Measurements from ENCODE around the gene VWA1.
"Not testable (repeated sequence)": the region's sequence is repeated elsewhere in the genome, so short reads cannot be mapped to it uniquely, and the experiment has no call there.

The VWA1 gene

DNA sequence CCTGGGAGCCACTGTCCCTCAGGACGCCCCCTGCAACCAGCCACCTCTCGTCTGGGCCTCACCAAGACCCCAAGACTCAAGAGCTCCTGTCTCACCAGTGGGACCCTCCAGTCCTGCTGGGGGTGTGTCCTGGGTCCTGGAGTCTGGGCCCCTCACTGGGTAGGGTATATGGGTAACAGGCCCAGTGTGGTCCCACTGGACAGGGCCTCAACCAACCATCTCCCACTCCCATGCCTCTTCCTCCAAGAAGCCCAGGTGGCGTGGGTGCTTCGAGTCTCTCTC, 725 bp upstream of the VWA1 start:
- H3K4me3 ChIP-seq (ENCODE audit: low read depth, low read length), result no peak overlapping the region

DNA sequence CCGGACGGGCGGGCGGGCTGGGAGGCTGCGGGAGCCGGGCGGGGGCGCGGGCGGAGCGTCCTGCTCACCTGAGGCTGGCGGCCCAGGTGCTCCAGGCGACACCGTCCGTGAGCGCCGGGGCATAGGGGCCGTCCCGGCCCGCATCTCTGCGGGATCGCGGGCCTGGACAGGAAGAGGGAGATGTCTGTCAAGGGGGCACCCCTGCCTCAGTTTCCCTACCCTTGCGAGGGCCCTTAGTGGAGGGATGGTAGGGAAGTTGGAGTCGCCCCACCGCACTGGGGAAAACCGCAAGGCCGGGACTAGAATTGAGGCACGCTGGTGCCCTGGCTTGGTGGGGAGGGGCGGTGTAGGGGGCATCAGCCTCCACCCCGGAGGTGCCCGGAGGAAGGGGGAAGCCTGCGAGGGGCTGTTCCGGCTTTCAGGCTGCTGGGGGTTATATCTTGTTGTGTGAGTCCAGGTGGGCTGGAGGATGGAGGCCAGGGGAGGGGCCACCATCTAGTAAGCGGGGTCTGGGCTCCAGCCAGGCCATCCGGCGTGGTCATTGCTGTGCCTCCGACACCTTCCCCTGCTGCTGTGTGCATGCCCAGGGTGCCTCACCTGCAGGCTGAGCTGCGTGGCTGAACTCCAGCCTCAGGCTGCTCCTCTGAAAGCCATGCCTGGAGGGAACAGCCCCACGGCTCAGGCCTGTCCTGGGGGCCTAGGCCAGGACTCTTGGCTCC, 580 bp downstream of the VWA1 start:
- H3K4me3 ChIP-seq (ENCODE audit: low read depth, low read length), result peak overlapping the region; percentile 38

DNA sequence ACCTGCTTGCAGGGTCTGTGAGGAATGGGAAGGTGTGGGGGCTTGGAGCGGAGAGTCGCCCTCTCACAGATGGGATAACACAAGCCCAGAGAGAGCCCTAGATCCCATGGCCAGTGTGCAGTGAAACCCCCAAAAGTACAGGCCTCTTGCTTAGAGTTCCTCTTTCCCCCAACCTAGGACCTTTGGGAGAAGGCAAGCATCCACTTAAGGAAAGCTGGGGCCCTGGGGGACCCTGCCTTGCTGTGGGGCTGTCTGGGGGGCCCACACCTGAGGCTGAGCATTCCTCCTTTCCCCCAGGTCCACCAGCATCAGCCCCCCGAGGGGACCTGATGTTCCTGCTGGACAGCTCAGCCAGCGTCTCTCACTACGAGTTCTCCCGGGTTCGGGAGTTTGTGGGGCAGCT, 1.1 kb downstream of the VWA1 start:
- peak overlapping the region; percentile 38 for H3K4me3 ChIP-seq (ENCODE audit: low read depth, low read length)

DNA sequence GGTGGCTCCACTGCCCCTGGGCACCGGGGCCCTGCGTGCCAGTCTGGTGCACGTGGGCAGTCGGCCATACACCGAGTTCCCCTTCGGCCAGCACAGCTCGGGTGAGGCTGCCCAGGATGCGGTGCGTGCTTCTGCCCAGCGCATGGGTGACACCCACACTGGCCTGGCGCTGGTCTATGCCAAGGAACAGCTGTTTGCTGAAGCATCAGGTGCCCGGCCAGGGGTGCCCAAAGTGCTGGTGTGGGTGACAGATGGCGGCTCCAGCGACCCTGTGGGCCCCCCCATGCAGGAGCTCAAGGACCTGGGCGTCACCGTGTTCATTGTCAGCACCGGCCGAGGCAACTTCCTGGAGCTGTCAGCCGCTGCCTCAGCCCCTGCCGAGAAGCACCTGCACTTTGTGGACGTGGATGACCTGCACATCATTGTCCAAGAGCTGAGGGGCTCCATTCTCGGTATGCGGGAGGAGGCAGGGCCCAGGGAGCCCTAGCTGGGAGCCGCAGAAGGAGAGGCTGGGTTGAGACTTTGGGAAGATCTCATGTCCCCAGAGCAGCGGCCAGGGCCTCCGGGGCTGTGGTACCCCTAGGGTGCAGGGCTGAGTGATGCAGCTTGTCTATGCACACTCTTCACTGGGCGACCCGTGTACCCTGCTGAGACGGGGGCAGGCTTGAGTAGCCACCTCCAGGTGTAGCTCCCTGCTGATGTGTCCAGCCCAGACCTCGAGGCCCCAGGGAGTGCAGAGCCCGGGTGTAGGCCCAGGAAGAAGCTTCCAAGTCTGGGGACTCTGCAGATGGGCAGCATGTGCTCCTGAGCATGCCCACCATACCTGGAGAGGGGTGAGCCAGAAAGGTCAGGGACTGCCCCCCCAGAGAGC, 1.8 kb downstream of the VWA1 start:
- H3K4me3 ChIP-seq (ENCODE audit: low read depth, low read length), result no peak overlapping the region

DNA sequence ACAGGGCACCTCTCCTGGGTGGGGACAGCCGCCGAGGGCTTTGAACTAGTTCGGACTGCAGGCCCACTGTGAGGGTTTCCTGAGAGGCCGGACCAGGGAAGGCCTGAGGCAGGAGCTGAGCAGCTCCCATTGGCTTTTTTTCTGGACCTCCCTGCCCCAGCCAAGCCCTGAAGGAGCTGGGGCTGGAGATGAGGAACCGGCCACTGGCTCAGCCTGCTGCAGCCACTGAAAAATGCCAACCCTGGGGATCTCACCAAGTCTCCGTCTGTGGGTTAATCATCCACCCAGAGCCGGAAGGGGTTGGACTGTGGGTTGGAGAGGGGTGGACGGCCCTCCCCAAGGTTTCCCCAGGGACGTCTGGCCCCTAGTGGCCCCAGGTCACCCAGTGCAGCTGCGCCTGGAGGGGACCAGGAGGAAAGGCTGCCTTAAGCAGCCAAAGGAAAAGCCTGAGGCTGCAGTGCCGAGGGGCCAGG, 2.5 kb downstream of the VWA1 start:
- H3K4me3 ChIP-seq (ENCODE audit: low read depth, low read length), result no peak overlapping the region

DNA sequence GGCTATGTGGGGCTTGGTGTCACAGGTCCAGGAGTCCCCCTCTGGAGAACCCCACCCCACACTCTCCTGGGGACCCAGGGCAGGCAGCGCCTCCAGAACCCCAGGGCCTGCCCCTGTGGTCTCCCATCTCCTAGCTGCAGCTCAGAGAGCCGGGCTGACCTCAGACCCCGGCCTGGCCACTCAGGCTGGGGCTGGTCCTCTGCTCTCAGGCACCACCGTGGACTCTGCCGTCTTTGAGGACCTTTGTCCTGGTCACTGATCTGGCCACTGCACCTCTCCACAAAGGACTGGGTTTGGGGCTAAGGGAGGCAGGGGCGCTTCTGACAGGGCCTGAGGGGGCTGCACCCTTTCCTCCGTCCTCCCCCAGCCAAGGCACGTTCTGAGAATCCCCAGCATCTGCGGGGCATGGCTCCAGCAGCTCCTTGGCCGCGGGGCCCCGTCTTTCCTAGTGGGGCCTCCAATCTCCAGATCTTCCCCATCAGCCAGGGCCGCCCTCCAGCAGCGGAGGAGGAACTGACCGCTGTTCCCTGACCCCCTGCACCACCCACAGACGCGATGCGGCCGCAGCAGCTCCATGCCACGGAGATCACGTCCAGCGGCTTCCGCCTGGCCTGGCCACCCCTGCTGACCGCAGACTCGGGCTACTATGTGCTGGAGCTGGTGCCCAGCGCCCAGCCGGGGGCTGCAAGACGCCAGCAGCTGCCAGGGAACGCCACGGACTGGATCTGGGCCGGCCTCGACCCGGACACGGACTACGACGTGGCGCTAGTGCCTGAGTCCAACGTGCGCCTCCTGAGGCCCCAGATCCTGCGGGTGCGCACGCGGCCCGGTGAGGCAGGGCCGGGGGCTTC, 3.3 kb downstream of the VWA1 start:
- no peak overlapping the region for H3K4me3 ChIP-seq (ENCODE audit: low read depth, low read length)

DNA sequence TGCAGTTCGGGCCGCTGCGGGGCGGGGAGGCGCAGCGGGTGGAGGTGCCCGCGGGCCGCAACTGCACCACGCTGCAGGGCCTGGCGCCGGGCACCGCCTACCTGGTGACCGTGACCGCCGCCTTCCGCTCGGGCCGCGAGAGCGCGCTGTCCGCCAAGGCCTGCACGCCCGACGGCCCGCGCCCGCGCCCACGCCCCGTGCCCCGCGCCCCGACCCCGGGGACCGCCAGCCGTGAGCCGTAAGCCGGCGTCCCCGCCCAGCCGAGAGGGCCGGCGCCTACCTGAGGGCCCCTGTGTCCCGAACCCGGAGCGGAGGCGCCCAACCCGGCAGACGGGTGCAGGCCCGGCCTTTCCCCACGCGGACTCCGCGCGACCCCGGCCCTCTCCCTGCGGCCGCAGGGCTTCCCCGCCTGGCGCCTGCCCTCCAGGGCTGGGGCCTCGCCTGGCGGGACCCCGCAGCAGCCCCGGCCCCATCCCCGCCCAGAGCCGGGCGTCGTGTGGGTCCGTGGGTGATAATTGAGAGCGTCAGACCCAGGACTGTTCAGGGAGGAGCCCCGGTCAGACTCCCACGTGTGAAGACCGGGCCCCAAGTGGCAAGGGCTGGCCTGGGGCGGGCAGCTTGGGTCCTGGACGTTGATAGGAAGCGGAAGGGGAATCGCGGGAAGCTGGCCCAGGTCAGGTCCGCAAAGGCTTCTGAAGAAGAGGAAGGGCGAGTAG, 4.2 kb downstream of the VWA1 start:
- no peak overlapping the region for H3K4me3 ChIP-seq (ENCODE audit: low read depth, low read length)

DNA sequence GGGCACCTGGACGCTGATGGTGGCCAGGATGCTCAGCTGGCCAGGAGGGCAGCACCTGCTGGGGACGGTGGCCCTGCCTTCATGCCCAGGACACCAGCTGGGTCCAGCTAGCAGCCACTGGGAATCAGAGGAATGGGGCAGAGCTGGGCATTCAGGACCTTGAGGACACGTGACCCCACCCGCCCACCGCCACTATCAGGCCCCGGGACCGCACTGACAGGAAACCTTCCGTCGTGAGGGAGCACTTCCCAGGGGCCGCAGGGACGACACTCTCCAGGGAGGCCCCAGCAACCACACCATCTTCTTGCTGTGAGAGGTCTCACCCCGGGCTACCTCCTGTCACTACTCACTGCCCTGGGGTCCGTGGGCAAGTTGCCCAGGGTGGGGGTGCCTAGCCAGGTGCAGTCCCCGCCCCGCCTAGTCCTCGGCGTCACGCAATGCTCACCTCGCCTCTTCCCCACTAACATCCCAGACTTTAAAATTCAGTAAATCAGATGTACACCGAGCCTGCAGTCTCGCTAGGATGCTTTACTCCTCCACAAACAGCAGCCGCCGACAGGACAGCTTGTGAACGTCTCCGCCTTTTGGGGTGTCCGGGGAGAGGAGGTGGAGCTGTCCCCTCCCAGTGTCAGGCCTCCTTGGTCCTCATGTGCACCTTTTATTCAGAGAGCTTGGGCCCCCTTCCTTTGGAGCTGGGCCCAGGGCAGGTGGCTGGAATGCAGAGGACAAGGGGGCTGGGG, 4.9 kb downstream of the VWA1 start:
- no peak overlapping the region for H3K4me3 ChIP-seq (ENCODE audit: low read depth, low read length)

DNA sequence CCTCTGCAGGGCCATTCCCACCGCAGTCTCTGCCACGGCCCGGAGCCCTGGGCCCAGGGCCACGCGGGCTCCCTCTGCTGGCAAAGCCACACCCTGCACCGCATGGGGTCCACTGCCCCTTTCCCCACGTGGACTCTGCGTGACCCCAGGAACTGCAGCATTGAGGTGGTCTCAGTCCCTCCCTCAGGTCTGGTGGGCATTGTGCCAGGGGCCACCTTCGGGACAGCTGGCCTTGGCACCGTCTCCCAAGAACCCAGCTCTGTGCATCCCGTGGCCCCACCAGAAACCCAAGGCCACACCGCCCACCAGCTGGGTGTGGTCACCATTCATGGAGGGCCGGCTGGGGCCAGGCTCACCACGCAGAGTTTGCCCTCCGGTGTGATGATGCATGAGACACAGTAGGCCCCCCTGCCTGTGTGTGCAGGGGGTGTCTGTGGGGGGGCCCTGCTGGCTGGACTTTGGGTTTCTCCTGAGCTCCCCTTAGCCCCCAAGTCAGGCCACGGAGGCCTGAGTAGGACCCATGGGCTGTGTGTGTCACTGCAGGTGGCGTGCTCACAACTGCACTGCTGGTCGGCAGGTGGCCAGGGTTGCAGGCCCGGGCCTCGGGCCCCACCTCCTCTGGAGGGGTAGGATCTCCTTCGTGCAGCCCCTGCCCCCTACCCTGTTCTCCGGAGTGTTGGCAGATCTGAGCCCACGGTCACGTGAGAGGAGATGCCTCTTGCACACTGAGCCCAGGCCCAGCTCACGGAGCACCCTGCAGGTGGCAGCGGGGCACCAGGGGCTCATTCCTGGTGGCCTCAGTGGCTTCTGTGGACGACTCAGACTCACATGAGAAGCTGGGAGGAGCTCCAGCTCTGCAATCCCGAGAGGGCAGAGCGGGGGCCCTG, 5.8 kb downstream of the VWA1 start:
- no peak overlapping the region for H3K4me3 ChIP-seq (ENCODE audit: low read depth, low read length)

DNA sequence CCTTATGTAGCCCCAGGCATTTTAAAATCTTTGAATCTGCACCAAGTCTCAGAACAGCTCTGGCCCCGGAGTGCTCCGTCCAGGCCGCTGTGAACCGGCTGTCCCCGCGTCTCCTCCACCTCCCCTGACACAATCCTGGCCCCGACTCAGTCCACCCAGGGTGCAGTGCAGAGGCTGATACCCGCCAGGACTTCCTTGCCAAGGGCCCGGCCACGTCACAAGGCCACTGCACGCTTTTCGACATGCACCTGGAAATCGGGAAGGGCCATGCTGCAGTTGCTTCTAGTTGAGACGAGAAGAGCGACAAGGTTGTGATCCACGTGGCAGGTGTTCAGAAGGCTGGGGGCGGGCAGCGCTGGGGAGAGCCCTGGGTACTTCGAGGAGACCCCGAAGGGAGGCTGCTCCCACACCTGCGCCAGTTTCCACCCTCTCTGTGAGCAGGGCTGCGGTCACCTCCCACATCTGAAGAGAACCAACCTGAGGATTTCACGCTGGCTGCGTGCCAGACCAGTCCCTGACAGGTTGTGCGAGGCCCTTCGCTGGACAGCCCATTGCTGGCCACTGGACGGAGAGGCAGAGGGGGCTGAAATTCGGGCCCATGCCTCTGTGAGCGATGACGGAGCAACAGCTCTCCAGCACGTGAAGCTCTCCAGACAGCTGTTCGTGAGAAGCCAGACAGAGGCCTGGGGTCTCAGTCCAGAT, 6.7 kb downstream of the VWA1 start:
- no peak overlapping the region for H3K4me3 ChIP-seq (ENCODE audit: low read depth, low read length)

DNA sequence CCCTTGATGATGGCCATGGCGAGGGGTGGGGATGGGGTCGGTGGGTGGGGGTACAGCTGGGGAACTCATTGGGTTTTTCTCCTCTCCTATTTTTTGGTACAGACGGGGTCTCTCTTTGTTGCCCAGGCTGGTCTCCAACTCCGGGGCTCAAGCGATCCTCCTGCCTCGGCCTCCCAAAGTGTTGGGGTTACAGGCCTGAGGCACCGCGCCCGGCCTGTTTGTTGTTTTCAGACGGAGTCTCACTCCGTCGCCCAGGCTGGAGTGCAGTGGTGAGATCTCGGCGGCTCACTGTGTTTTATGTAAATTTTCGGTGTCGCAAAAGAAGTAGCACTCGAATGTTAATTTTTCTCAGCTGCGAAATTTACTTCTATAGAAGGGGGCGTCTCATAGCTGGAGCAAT, 11.1 kb downstream of the VWA1 start:
- not testable (repeated sequence) for H3K4me3 ChIP-seq (ENCODE audit: low read depth, low read length)

DNA sequence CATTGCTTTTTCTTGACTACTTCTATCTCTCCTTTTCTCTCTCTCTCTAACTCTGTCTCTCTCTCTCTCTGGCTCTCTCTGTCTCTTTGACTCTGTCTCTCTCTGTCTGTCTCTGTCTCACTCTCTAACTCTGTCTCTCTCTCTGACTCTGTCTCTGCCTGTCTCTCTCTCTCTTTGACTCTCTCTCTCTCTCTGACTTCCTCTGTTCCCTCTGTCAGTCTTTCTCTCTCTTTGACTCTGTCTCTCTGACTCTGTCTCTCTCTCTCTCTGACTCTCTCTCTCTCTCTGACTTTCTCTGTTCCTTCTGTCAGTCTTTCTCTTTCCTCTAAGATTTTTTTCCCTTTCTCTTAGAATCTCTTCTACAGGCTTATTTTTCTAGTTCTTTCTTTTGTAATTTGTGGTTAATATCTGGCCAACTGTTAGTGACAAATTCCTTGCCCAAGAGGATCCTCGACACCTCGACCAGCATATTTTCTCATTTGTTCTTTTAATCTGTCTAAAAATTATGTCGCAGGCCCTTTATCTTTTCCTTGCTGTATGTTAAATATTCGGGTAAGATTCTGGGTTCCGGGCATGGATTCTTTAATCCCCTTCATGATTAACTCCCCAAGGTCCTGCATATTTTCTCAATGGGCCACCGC, 13.7 kb downstream of the VWA1 start, which contains the start of gene ATAD3C:
TSS of gene ATAD3C (plus strand) at position 591 of the 641 bp plus-strand sequence. CDS start 995 bp downstream, outside the sequence.
- H3K4me3 ChIP-seq (ENCODE audit: low read depth, low read length), result no peak within 1 kb of the TSS

DNA sequence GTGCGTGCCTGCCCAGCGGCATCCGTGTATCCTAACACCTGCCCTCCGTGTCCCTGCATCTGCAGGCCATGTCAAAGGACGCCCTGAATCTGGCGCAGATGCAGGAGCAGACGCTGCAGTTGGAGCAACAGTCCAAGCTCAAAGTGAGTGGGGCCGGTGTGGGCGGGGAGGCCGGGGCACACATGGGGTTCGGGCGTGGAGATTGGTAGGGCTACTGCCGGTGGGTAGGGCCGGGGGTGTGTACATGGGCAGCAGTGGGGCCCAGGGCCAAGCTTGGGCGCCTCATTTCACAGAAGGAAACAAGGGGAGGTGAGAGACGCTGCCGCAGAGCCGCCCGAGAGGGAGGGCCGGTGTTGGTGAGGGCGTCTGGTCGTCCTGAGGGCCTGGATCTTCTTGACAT, 15.1 kb downstream of the VWA1 start:
- not testable (repeated sequence) for H3K4me3 ChIP-seq (ENCODE audit: low read depth, low read length)

DNA sequence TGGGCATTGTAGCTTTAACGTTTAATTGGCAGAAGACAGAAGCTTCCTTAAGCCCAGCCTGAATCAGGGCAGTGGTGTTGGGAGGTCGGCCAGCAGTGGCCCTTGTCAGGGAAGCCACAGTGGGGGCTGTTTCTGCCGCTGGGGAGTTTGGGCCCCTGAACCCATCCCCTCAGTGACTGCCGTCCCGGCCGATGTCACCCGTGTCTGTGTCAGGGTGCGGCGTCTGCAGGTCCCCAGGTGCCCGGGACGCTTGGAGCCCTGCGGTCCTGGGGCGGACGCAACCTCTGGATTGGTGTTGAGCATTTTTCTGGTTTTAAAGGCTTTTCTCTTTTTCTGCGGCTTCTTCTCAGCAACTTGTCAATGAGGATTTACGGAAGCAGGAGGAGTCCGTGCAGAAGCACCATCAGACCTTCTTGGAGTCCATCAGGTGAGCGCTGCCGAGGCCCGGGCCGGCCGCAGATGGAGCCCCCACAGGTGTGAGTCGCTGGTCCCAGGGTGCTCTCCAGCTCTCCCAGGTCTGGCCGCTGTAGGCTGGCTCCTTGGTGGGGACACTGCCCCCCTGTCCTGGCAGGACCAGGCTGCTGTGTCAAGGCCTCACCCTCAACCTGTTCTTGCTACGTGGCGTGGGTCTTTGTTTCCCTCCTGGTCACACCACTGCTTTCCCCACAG, 16.3 kb downstream of the VWA1 start:
- no peak overlapping the region for H3K4me3 ChIP-seq (ENCODE audit: low read depth, low read length)

DNA sequence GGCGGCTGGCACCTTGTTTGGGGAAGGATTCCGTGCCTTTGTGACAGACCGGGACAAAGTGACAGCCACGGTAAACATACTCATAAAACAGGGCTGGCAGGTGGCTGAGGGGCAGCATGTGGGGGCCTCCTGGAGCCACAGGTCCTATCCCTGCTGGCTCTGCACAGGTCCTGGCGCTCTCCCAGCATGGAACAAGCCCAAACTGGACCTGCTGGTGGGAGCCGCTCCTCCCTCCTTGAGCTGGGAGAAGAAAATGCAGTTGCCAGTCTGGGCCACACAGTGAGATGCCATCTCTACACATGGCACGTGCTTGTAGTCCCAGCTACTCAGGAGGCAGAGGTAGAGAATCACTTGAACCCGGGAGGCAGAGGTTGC, 16.9 kb downstream of the VWA1 start:
- H3K4me3 ChIP-seq (ENCODE audit: low read depth, low read length), result not testable (repeated sequence)

DNA sequence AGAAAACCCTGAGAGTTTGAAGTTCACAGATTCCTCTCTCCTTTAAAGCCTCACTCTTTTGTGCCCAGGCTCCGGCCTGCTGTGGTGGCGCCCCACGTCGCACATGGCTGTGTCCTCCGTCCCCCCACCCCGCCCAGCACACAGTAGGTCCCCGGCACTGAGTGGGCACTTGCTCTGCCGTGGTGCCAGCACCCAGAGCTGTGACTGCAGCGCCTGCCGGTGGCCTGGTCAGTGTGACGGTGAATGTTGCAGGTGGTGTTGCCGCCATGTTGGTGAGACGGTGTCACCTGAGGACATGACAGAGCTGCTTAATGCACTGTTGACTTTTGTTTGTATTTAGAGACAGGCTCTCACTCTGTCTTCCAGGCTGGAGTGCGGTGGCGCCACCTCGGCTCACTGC, 17.4 kb downstream of the VWA1 start:
- no peak overlapping the region for H3K4me3 ChIP-seq (ENCODE audit: low read depth, low read length)

DNA sequence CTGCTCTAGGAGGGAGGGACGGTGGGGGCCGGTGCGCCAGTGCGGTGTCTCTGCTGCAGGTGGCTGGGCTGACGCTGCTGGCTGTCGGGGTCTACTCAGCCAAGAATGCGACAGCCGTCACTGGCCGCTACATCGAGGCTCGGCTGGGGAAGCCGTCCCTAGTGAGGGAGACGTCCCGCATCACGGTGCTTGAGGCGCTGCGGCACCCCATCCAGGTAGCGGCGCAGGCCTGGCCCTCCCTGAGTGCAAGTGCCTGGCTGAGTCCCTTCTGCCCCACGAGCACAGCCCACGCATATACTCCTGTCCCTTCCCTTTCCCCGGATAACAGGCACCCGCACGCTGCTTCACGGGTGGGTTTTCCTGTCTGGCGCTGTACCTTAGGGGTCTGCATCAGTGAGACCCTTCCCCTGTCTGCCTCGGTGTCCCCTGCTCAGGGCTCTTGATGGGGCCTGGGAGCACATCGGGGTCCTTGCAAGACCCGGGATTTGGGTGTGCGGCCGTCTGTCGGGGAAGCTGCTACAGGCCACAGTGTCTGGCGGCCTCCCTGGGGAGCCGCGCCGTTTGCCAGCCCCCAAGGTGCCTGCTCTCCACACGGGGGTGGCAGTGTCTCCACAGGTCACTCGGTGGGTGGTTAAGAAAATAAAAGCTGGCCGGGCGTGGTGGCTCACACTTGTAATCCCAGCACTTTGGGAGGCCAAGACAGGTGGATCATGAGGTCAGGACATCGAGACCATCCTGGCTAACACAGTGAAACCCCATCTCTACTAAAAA, 19.0 kb downstream of the VWA1 start:
- H3K4me3 ChIP-seq (ENCODE audit: low read depth, low read length), result not testable (repeated sequence)
